Endothelial cell of umbilical vein (primary cell): ENCODE measurements around the gene TECRL. TPM values are rescaled to one million over a fixed set of nuclear protein-coding genes. Genes with fewer than 3 reads are reported as not detected.

Source experiments
- BruUV-seq: library from RNA; stranded (reverse); fragments of 400-500 nt; replicated peaks from 2 replicates; lab custom pipeline; 2021; lab: Mats Ljungman, UMichigan
- CTCF ChIA-PET: fragments of 300-600, 350-600 bp; sonication (Branson Sonifier 250); formaldehyde crosslinking; loops from one replicate; lab custom pipeline; 2021; ENCODE audit warnings: antibody characterized with exemption, inconsistent platforms; lab: Charles Lee
- POLR2A ChIA-PET: fragments of 300-600, 350-600 bp; sonication (Branson Sonifier 250); formaldehyde crosslinking; loops from one replicate; lab custom pipeline; 2021; ENCODE audit warnings: antibody characterized with exemption, inconsistent platforms; lab: Charles Lee
- DNase-seq: peaks from one replicate; pipeline ENCODE4 v3.0.0-alpha.2; 2011; ENCODE audit warnings: low read depth, low spot score
- FAIRE-seq: peaks from 2 replicates; lab custom pipeline; 2011; peaks lifted over from hg19 to GRCh38; lab: Jason Lieb, UNC
- H2AFZ ChIP-seq: 2 replicates; pipeline ENCODE4 v1.6.0; 2012; ENCODE audit warnings: low read depth, low read length, control low read depth, inconsistent platforms
- H3K27ac ChIP-seq: 2 replicates; pipeline ENCODE4 v1.5.1; 2011; ENCODE audit warnings: low read depth, mild to moderate bottlenecking, control low read depth, low read length, moderate library complexity; ENCODE audit not compliant: insufficient read depth
- H3K27me3 ChIP-seq, 2 experiments: 2 replicates each; pipeline versions ENCODE4 v1.6.0 to v1.6.1; 2011; ENCODE audit warnings: low read length in 2 of 2, mixed read lengths in 1 of 2; ENCODE audit not compliant: control insufficient read depth in 2 of 2, insufficient read depth in 2 of 2
- H3K36me3 ChIP-seq, 2 experiments: 2 replicates in 1 of 2; 3 replicates in 1 of 2; pipeline ENCODE4 v1.5.1; 2011; ENCODE audit warnings: low read length in 2 of 2, mild to moderate bottlenecking in 1 of 2, moderate library complexity in 1 of 2; ENCODE audit not compliant: control insufficient read depth in 2 of 2, insufficient read depth in 2 of 2; ENCODE audit errors: extremely low read depth in 1 of 2
- H3K4me1 ChIP-seq: 3 replicates; pipeline ENCODE4 v1.5.1; 2011; ENCODE audit warnings: mild to moderate bottlenecking, low read length; ENCODE audit not compliant: control insufficient read depth, insufficient read depth; ENCODE audit errors: extremely low read depth
- H3K4me2 ChIP-seq: 2 replicates; pipeline ENCODE4 v1.6.1; 2011; ENCODE audit warnings: low read length, control low read depth, mixed read lengths; ENCODE audit not compliant: insufficient read depth
- H3K4me3 ChIP-seq, 3 experiments: fragments of 200-600 bp in 1 of 3; sonication (generic), shearing (Covaris generic) in 1 of 3; replicated peaks in 1 of 3; 2 replicates each; pipeline ENCODE4 v1.5.1; 2011 to 2016; ENCODE audit warnings: control low read depth in 3 of 3, low read length in 3 of 3, mild to moderate bottlenecking in 2 of 3, inconsistent platforms in 1 of 3, low read depth in 1 of 3, moderate library complexity in 1 of 3; ENCODE audit not compliant: insufficient read depth in 1 of 3
- H3K79me2 ChIP-seq: 2 replicates; pipeline ENCODE4 v1.6.0; 2012; ENCODE audit warnings: low read length, inconsistent platforms; ENCODE audit not compliant: control insufficient read depth, insufficient read depth
- H3K9ac ChIP-seq: replicated peaks from 2 replicates; pipeline ENCODE3; 2011; ENCODE audit warnings: low read length, control low read depth; ENCODE audit not compliant: insufficient read depth; ENCODE audit errors: extremely low read depth
- H3K9me1 ChIP-seq: replicated peaks from 3 replicates; pipeline ENCODE4 v1.6.0; 2011; ENCODE audit warnings: mild to moderate bottlenecking, low read length; ENCODE audit not compliant: control insufficient read depth, insufficient read depth; ENCODE audit errors: extremely low read depth
- H3K9me3 ChIP-seq: replicated peaks from 2 replicates; pipeline ENCODE4 v1.5.1; 2012; ENCODE audit warnings: low read length, inconsistent platforms; ENCODE audit not compliant: control insufficient read depth, insufficient read depth
- H4K20me1 ChIP-seq: replicated peaks from 2 replicates; pipeline ENCODE3; 2011; ENCODE audit warnings: mild to moderate bottlenecking, low read length; ENCODE audit not compliant: control insufficient read depth, insufficient read depth; ENCODE audit errors: extremely low read depth
- EZH2 ChIP-seq: IDR thresholded peaks from 2 replicates; pipeline ENCODE4 v1.6.1; 2012; ENCODE audit warnings: borderline replicate concordance, low read depth, mild to moderate bottlenecking, moderate library complexity, low read length, inconsistent platforms; ENCODE audit not compliant: severe bottlenecking
- FOS ChIP-seq: IDR thresholded peaks from 2 replicates; pipeline ENCODE4 v1.6.1; 2011; ENCODE audit warnings: mild to moderate bottlenecking, low read length, moderate library complexity, borderline replicate concordance; ENCODE audit not compliant: insufficient read depth
- GATA2 ChIP-seq: IDR thresholded peaks from 2 replicates; pipeline ENCODE4 v1.7.0; 2011; ENCODE audit warnings: low read depth, mild to moderate bottlenecking, moderate library complexity, mixed read lengths, low read length; ENCODE audit not compliant: insufficient read length, insufficient read depth
- MYC ChIP-seq: IDR thresholded peaks from one replicate; pipeline ENCODE4 v1.6.1; 2011; ENCODE audit warnings: mild to moderate bottlenecking, low read depth, low read length
- POLR2A ChIP-seq: IDR thresholded peaks from 2 replicates; pipeline ENCODE4 v1.6.1; 2012; ENCODE audit warnings: low read depth, mild to moderate bottlenecking, control low read depth, low read length
- POLR2AphosphoS5 ChIP-seq: IDR thresholded peaks from 2 replicates; pipeline ENCODE4 v1.6.1; 2012; ENCODE audit warnings: low read depth, mild to moderate bottlenecking, control low read depth, low read length, moderate library complexity; ENCODE audit not compliant: insufficient read depth
- dilution Hi-C: fragments of 300-500 bp; cut with MboI; formaldehyde crosslinking; loops from one replicate; pipeline ENCODE4 v1.15.0; 2019; ENCODE audit warnings: low sequenced_read_pairs; ENCODE audit not compliant: extremely low pct_ligation_motif_present
- intact Hi-C: fragments of 100-400 bp; cut with micrococcal nuclease; formaldehyde crosslinking; loops from one replicate; pipeline ENCODE4 v1.10.0; 2022
- polyA plus RNA-seq, 4 experiments: library from polyadenylated mRNA; depleted of rRNA in 3 of 4; stranded (reverse) in 3 of 4; unstranded in 1 of 4; fragments of >200 nt; gene quantifications; 2 replicates each; pipeline versions ENCODE4 v1.2.1 to v1.2.3, GENCODE V29; 2011 to 2012; ENCODE audit warnings: missing spikeins in 1 of 4
- total RNA-seq: library from RNA; stranded (reverse); gene quantifications from 2 replicates; pipeline ENCODE4 v1.2.3, GENCODE V29; 2021
- TF ChIP-seq, protein P1 (sequence below): IDR thresholded peaks from 2 replicates; pipeline ENCODE4 v1.6.1; 2011; ENCODE audit not compliant: insufficient read depth, insufficient read length
- TF ChIP-seq, protein P2 (sequence below), 2 donors: IDR thresholded peaks; 1 replicate in 1 of 2; 2 replicates in 1 of 2; pipeline ENCODE4 v1.5.1; 2011; ENCODE audit warnings: low read length in 2 of 2, mild to moderate bottlenecking in 2 of 2, moderate library complexity in 2 of 2, control low read depth in 1 of 2, inconsistent platforms in 1 of 2, low read depth in 1 of 2; ENCODE audit not compliant: insufficient read depth in 1 of 2; ENCODE audit errors: extremely low read depth in 1 of 2

TECRL gene
- total and polyA plus RNA-seq, 2 donors (not counting 3 experiments of a cell fraction or from before 2014, with no cell fraction given): not detected

DNA sequence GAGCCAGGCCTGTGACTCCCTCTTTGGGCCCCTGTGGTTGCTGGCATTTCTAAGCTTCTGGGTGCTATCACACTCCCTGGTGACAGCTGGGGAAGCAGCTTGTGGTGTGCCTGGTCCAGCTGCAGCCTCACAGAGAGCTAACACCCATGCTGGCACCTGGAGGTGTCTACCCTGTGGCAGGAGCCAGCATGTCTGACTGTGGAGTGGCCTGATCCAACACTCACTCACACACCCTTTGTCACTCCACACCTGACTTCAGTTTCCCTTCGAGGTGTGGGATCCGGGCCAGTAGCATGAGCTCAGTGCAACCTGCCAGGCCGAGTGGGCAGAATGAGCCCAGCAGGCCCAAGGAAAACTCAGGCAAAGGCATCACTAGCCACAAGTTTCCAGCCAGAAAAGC lies 67.5 kb downstream of the TECRL start:
- Histone ChIP-seq H3K36me3 (no peaks in the 10 kb centered on the region), H3K27me3 (no peaks in the 10 kb centered on the region), H3K9me3 (peaks cover 2% of the 10 kb centered on the region), H3K9me1 (no peaks in the 10 kb centered on the region), H3K4me2 (no peak overlapping the region), H3K4me3 (no peak overlapping the region), H2AFZ (no peak overlapping the region), H3K27ac (no peak overlapping the region), H3K4me1 (no peaks in the 10 kb centered on the region), H3K79me2 (no peaks in the 10 kb centered on the region), H3K9ac (no peak overlapping the region), H4K20me1 (no peaks in the 10 kb centered on the region)
- intact Hi-C loops (no loop called here), dilution Hi-C loops (no loop called here)
- ChIA-PET POLR2A (no interaction called here), CTCF (no interaction called here)
- DNase-seq: no peak
- FAIRE-seq: no peak
- TF ChIP-seq GATA2 (no peak), POLR2AphosphoS5 (no peak), POLR2A (no peak), EZH2 (no peak), MYC (no peak)
- no TSS peak for BruUV-seq

DNA sequence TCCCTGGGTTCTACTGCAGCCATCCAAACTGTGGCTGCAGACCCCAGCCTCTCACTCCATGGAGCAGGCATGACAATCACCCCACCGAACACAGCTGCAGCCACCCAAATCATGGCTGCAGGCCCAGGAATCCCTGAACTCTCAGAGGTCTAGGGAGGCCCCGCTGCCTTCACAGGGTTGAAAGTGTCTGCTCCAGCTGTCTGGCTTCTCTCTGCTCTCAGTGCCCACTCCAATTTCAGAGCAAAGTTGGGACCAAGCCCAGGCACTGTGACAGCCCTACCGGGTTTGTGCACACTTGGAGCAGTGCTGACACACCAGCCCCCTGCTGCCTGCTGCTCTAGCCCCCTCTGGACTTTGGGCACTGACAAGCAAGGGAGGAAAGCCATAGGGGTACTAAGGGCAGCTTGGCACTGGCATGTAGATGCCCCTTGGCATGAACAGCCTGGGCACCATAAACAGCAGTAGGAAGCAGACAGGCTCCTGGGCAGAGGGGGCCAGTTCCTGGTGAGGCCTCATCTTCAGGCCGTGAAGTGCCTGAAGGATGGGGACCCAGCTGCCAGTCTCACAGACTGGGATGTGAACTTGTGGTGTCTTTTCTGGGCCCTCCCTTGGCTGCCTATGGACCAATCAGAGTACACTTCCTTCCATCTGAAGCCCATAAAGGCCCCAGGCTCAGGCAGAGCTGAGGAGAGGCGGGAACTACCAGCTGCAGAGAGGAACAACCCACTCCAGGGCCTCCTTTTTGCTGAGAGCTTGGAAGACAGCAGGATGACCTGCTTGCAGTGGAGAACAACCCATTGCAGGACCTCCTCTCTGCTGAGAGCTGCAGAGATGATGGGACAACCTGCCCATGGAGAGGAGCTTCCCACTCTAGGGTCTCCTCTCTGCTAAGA lies 68.8 kb downstream of the TECRL start:
- ChIA-PET CTCF (no interaction called here), POLR2A (no interaction called here)
- Histone ChIP-seq H2AFZ (no peak overlapping the region), H4K20me1 (no peaks in the 10 kb centered on the region), H3K27me3 (no peaks in the 10 kb centered on the region), H3K27ac (no peak overlapping the region), H3K79me2 (no peaks in the 10 kb centered on the region), H3K9me1 (no peaks in the 10 kb centered on the region), H3K4me2 (no peak overlapping the region), H3K4me3 (no peak overlapping the region), H3K4me1 (no peaks in the 10 kb centered on the region), H3K9ac (no peak overlapping the region), H3K36me3 (no peaks in the 10 kb centered on the region), H3K9me3 (peaks cover 2% of the 10 kb centered on the region)
- intact Hi-C loops (no loop called here), dilution Hi-C loops (no loop called here)
- TF ChIP-seq POLR2A: no peak
- no peak for TF ChIP-seq FOS
- TF ChIP-seq, protein P1, sequence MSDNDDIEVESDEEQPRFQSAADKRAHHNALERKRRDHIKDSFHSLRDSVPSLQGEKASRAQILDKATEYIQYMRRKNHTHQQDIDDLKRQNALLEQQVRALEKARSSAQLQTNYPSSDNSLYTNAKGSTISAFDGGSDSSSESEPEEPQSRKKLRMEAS: no peak
- TF ChIP-seq, protein P2, sequence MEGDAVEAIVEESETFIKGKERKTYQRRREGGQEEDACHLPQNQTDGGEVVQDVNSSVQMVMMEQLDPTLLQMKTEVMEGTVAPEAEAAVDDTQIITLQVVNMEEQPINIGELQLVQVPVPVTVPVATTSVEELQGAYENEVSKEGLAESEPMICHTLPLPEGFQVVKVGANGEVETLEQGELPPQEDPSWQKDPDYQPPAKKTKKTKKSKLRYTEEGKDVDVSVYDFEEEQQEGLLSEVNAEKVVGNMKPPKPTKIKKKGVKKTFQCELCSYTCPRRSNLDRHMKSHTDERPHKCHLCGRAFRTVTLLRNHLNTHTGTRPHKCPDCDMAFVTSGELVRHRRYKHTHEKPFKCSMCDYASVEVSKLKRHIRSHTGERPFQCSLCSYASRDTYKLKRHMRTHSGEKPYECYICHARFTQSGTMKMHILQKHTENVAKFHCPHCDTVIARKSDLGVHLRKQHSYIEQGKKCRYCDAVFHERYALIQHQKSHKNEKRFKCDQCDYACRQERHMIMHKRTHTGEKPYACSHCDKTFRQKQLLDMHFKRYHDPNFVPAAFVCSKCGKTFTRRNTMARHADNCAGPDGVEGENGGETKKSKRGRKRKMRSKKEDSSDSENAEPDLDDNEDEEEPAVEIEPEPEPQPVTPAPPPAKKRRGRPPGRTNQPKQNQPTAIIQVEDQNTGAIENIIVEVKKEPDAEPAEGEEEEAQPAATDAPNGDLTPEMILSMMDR (IDR thresholded peaks at IDR 0.05; ENCODE audit: extremely low read depth in 1 of 2, insufficient read depth in 1 of 2, low read depth in 1 of 2, low read length in 2 of 2): no peak
- no peak for TF ChIP-seq POLR2AphosphoS5
- no peak for FAIRE-seq
- no TSS peak for BruUV-seq
- DNase-seq: no peak
